ENCODE data around the gene EFL1.
"Not testable (repeated sequence)": the region's sequence is repeated elsewhere in the genome, so short reads cannot be mapped to it uniquely, and the experiment has no call there.

The EFL1 gene

DNA sequence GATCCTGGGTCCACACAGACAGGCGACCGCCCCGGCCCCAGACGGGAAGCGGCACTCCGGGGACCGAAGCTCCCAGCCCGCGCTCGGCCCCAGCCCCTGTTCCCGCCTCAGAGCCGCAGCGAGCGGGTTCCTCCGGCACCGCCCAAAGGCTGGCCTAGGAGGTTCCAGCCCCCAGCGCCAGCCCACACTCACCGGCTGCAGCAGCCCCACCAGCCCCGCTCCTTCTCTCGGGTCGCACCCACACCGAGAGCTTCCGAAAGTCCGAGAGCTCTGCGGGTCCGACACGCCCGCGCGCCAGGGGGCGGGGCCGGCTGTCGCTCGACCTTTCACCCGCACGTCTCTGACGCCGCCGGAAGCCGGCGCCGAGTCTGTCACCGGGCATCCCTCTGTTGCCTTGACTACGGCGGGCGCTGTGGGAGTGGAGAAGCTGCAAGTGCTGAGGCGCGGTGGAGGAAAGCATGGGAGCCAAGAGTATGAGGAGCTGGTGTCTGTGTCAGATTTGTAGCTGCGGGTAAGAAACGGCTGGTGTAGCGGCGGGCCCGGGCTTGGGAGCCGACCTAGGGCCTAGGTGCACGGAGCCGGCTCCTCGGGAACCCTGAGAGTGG lies at the start of gene EFL1, which contains the start of gene SAXO2:
EFL1 (minus strand) TSS at position 313 of the 605 bp plus-strand sequence. CDS start 956 bp downstream, outside the sequence.
SAXO2 (plus strand) TSS at position 397 of the 605 bp plus-strand sequence; CDS start at position 459, 62 bp downstream.
- DNase-seq, result peak; percentile 94

DNA sequence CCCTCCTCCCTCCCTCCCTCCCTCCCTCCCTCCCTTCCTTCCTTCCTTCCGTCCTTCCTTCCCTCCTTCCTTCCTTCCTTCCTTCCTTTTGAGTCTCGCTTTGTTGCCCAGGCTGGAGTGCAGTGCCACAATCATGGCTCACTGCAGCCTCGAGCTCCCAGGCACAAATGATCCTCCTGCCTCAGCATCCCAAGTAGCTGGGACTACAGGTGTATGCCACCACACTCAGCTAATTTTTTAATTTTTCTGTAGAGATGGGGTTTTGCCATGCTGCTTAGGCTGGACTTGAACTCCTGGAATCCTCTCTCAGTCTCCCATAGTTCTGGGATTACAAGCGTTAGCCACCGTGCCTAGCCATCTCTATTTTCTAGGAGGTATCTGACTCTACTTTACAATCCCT lies 48.8 kb upstream of the EFL1 start:
- DNase-seq, result not testable (repeated sequence)

DNA sequence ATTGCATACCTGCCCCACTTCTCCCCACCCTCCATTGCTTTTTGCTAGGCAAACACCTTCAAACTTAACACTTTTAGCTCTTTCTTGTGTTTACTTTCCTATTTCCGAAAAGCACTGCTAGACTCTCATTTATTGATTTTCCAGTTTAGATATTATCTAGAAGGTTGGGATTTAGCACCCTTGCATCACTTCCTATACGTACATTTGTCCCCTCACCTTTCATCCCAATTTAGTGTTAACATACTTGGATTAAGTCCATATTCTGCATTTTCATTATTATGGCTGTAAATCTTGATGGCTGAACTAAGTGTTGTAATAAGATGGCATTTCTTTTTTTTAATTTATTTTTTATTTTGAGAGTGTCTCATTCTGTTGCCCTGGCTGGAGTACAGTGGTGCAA lies 47.3 kb upstream of the EFL1 start:
- DNase-seq, result no peak

DNA sequence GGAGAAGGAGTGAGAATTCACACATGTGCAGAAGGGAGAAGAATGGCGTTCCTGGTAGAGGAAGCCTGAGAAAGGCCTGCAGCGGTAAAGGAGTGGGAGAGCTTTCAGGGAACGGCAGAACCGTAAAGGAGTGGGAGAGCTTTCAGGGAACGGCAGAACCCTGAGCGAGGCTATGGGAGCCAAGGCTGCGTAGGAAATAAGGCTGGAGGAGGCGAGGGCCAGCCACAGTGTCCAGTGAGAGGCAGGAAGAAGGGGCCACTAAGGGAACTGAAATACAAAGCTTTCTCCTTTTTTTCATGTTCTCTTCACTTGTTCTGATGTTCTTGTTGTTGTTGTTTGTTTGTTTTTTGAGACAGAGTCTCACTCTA lies 45.2 kb upstream of the EFL1 start:
- no peak for DNase-seq

- no peak for DNase-seq
Observed at GRCh38 chr15:82306791-82307713, 44.5 kb upstream of the EFL1 start.

DNA sequence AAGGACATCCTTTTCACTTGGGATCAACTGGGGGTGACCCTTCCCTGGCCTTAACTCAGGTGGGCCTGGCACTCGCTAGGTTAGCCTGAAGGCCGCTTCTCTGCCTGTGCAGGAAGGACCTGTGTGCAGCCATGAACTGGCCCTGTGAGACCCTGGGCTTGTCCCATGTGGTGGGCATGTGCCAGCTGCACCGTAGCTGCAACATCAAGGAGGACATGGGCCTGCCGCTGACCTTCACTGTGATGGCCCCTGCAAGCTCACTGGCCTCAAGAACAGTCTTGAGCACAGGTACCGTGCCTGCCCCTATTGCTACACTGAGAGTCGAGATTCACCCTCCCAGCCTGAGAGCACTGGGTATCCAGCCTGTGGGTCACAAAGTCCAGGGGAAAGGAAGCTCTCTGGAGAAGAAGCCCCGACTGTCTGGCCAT lies 43.1 kb upstream of the EFL1 start:
- DNase-seq, result no peak

- DNase-seq, result no peak
Observed at GRCh38 chr15:82304778-82305090, 42.2 kb upstream of the EFL1 start.

GRCh38 chr15:82303956-82304777 lies 41.6 kb upstream of the EFL1 start:
- no peak for DNase-seq

DNA sequence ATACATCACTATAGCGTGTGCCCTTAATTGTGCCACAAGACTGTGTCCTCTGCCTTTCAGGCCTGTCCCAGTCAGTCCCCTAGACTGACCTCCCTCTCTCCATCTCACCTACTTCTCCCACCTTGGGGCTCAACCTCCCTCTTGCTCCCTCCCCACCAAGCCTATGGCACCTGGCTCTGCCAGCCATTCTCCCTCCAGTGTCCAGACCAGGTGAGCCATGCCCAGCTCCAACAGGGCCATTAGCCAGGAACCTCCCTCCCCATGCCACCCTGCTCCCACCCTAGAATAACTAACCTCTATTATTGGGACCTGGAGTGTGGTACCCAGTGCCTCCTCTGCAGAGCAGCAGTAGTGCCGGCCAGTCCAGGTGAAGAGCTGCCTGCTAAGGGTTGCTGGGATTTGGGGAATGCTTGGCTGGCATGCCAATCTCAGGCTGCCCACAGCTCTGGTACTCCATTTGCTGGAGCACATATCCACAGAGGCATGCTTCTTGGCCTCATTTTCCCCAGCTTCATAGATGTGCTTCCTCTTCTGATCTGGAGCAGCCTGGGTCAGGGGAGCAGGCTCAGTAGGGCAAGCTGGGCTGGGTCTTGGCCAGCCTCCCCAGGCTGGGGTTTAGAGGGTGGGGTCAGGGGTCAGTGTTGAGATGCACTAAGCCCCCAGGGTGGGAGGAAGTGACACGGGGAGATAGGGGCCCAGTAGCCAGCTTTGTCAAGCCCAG lies 38.9 kb upstream of the EFL1 start:
- DNase-seq, result no peak

DNA sequence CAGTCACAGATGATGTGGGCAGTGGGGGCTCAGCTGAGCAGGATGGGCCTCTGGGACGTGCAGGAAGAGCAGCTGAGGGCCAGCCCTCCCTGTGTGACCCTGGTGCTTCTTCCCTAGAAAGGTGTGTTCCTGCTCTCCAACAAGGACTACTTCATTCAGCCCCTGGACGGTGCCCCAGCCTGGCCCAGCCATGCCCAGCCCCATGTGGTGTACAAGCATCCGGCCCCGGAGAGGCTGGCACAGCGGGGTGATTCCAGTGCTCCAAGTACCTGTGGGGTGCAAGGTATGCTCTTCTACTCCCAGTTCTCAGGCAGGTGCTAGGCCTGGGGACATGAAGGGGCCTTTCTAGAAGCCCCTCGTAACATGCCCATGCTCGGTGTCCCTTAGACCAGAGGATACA lies 38.3 kb upstream of the EFL1 start:
- no peak for DNase-seq

DNA sequence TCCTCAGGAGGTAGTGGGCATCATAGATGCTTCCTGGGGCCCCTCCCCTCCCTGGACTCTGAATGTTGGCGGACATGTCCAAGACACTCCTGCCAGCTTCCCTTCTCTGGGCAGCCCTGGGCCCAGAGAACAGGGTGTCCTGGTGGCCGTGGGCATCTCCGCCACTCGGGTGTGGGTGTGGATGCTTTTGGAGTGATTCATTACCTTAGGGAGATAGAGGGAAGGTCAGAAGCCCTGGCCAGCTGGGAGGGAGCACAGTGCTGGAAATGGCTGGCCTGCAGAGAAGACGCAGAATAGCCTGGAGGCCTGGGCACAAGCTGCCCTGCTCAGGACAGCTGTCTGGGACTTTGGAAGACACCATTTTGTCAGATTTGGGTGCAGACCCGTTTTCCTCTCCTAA lies 37.8 kb upstream of the EFL1 start:
- not testable (repeated sequence) for DNase-seq

DNA sequence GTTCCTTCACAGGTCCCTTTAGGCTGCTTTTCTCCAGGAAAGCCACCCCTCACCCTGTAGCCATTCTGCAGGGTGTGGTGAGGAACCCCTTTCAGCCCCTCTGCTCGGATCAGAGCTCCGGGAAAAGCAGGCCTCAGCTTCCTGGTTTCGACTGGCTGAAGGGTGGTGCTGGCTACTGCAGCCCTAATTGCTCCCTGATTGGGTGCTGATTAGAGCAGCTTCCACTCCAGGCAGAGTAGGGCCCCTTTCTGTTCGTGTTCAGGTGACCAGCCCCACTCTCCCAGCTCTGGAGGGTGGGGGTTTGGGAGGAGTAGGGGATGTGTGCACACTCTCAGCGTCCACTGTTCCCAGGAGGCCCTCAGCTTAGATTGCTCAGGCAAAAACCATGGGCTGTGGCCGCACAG lies 37.0 kb upstream of the EFL1 start:
- not testable (repeated sequence) for DNase-seq

GRCh38 chr15:82298520-82298919 lies 36.0 kb upstream of the EFL1 start:
- peak; percentile 42 for DNase-seq

DNA sequence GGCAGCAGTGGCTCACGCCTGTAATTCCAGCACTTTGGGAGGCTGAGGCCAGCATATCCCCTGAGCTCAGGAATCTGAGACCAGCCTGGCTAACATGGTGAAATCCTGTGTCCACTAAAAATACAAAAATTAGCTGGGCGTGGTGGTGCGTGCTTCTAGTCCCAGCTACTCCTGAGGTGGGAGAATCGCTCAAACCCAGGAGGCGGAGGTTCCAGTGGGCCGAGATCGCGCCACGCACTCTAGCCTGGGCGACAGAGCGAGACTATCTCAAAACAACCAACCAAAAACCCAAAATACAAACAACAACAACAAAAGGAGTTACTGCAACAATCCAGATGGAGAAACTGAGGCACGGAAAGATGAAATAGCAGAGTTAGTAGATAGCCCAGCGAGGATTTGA lies 35.5 kb upstream of the EFL1 start:
- no peak for DNase-seq

DNA sequence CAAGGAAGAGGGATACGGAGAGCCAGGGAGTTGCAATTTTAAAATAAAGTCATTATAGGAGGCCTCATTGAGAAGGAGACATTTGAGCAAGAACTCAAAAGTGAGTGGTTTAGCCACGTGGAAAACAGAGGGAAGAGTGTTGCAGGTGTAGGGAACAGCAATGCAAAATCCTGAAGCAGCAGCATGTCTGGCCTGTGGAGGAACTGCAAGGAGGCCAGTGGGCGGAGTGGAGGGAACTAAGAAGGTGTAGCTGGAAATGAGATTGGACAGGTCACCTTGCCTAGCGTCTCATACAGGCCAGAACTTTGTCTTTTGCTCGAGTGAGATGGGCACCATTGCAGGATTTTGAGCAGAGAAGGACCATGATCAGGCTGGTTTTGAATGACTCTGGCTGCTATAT lies 35.0 kb upstream of the EFL1 start:
- no peak for DNase-seq

DNA sequence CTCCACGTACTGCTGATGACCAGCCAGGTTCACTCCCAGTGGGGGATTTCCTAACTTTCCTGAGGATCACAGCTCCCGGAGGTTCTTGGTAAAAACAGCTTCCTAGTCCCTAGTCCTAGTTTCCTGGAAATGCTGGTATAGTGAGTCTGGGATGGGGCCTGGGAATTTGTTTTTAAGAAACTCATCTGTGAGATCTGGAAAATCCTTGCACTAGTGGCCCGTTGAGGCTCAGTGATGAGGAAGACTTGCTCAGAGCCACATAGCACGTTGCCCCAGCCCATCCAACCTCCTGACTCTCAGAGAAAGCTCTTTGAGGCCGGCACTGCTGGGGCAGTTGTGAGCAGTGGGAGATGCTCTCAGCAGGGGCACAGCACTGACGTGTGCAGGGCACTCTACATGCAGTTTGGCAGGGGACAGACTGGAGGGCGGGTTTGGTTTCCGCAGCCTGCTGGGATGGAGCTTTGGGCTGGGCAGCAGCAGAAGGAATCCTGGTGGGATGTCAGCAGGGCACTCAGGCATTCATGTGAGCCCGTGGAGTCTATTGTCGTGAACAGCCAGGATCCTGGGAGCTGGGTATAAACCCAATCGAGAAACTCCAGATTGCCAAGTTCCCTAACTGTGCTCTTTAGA lies 31.6 kb upstream of the EFL1 start:
- no peak for DNase-seq

- no peak for DNase-seq
Observed at GRCh38 chr15:82292271-82292670, 29.7 kb upstream of the EFL1 start.

DNA sequence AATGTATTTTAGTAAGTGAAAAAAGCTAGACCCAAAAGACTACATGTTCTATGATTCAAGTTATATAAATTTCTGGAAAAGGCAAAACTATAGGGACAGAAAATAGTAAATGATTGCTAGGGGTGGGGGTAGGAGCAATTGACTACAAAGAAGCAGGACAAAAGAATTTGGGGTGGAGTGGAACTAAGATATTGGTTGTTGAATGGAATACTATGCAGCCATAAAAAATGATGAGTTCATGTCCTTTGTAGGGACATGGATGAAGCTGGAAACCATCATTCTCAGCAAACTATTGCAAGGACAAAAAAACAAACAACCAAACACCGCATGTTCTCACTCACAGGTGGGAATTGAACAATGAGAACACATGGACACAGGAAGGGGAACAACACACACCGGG lies 25.7 kb upstream of the EFL1 start:
- DNase-seq, result not testable (repeated sequence)

- DNase-seq, result not testable (repeated sequence)
Observed at GRCh38 chr15:82286475-82286874, 23.9 kb upstream of the EFL1 start.

DNA sequence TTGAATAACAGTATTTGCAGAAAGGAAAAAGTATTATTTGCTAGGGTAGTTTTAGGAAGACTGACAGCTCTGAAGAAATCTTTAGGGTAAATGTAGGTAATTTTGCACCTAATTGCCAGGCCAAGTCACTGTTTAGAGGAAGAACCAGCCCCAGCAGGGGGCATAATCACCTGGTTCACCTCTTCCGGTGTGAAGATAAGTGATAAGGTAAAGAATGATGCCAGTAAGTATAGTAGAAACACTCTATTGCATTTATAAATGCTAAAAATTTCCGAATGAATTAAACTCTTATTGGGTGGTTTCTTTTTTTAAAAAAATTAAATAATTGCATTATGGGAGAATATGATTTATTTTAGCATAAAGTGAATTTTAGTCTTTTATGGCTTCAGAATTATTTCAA lies 21.8 kb upstream of the EFL1 start:
- DNase-seq, result not testable (repeated sequence)

DNA sequence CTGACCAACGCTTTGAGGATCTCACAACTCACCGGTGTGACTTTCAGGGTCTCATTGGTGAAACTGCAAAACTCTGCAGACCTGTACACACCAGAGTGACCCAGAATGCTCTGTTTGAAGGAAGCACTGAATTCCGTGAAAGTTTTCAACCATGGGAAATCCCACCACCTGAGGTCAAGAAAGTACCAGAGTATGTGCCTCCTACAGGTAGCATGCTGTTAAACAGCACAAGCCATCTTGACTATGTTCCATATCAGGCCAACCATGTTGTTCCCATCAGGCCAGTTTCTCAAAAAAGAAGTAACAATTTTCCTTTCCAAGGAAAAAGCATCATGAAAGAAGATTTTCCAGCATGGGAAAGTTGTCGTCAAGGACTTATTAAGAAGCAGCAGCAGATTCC lies 19.9 kb upstream of the EFL1 start:
- DNase-seq, result not testable (repeated sequence)

DNA sequence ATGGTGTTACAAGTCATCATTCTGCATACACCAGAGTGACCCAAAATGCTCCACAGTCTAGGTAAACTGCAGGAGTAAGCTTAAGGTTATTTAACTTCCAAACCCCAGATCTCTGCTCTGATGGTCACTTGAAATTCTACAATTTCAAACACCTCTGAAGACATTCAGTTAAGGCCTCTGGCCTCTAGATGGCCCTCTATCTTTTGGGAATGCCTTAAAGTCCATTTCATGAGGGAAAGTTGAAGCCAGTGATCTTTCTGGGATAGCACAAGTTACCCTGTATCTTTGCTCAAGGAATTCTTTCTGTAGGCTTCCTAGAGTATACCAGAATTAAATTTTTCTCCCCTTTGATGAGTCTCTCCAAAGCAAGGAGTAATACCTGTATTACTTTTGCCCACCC lies 18.7 kb upstream of the EFL1 start:
- DNase-seq, result not testable (repeated sequence)
